Measurements from ENCODE around the gene MPIG6B.

DNA sequence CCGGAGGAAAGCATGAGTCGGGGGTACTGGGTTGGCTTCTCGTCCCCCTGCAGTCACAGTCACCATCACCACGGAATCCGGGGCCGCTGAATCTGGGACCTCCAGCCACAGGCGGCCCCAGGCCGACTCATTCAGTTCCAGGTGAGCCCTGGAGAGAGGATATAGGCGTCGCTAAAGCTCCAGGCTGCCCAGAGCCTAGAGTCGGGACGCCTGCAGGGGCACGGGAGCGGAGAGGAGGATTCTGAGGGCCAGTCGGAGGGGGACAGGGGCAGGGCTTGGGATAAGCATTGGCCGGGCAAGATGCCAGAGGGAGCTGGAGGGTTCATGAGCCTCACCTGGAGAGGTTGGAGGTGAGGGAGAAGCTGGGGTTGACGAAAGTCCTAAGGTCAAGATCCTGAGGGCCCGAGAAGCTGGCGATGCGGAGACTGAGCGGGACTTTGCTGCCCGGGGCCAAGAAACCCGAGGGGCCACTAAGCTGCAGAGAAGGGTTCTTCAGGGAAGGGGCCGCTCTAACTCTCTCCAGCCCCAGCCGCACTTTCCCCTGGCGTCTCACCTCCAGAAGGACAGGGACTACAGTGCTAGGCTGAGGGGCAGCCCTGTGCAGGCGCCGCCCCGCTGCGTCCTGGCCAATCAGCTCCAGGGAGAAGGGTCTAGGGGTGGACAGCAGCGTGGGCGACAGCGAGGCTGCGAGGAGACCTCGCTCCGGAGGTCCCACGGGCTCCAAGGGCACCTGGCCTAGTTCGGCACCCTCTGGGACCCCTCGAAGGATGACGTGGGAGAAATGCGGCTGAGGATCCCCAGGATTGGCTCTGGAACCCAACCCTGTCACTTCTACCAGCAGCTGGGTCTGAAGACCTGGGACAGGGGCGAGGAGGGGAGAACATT is 43.0 kb downstream of the MPIG6B start:
- TF ChIP-seq, protein P1, sequence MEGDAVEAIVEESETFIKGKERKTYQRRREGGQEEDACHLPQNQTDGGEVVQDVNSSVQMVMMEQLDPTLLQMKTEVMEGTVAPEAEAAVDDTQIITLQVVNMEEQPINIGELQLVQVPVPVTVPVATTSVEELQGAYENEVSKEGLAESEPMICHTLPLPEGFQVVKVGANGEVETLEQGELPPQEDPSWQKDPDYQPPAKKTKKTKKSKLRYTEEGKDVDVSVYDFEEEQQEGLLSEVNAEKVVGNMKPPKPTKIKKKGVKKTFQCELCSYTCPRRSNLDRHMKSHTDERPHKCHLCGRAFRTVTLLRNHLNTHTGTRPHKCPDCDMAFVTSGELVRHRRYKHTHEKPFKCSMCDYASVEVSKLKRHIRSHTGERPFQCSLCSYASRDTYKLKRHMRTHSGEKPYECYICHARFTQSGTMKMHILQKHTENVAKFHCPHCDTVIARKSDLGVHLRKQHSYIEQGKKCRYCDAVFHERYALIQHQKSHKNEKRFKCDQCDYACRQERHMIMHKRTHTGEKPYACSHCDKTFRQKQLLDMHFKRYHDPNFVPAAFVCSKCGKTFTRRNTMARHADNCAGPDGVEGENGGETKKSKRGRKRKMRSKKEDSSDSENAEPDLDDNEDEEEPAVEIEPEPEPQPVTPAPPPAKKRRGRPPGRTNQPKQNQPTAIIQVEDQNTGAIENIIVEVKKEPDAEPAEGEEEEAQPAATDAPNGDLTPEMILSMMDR (IDR thresholded peaks at IDR 0.05; ENCODE audit: low read depth, low read length) = no peak
- no peak for TF ChIP-seq POLR2A (IDR thresholded peaks at IDR 0.05; ENCODE audit: extremely low read depth, insufficient read length)
- TF ChIP-seq, protein P2, sequence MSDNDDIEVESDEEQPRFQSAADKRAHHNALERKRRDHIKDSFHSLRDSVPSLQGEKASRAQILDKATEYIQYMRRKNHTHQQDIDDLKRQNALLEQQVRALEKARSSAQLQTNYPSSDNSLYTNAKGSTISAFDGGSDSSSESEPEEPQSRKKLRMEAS (IDR thresholded peaks at IDR 0.05; ENCODE audit: low read depth, low read length) = no peak

All from NB4 (cell line).